H54 (cell line): ENCODE results near the gene MAD1L1.

ENCODE experiments used
- DNase-seq: peaks from one replicate; pipeline ENCODE4 v3.0.0; 2011; ENCODE audit warnings: low spot score, mixed read lengths; ENCODE audit not compliant: insufficient read length
- FAIRE-seq: peaks from 3 replicates; lab custom pipeline; 2011; peaks lifted over from hg19 to GRCh38; lab: Jason Lieb, UNC
- POLR2A ChIP-seq: IDR thresholded peaks from 2 replicates; pipeline ENCODE4 v1.6.1; 2011; ENCODE audit warnings: low read depth, mild to moderate bottlenecking, low read length

MAD1L1 gene

GRCh38 chr7:1923409-1924257, 309.1 kb downstream of the MAD1L1 start:
- no peak for FAIRE-seq
- no peak for DNase-seq
- no peak for TF ChIP-seq POLR2A

- FAIRE-seq (no peak), DNase-seq (no peak)
- no peak for TF ChIP-seq POLR2A
These were observed 309.9 kb downstream of the MAD1L1 start for GRCh38 chr7:1922870-1923236.

- TF ChIP-seq POLR2A: no peak
- FAIRE-seq (no peak), DNase-seq (no peak)
These were observed 310.5 kb downstream of the MAD1L1 start for GRCh38 chr7:1922071-1922869.

GRCh38 chr7:1920881-1921280, 311.9 kb downstream of the MAD1L1 start:
- no peak for DNase-seq
- FAIRE-seq: no peak
- no peak for TF ChIP-seq POLR2A

- TF ChIP-seq POLR2A: no peak
- no peak for DNase-seq
- FAIRE-seq: no peak
These were observed 312.5 kb downstream of the MAD1L1 start for GRCh38 chr7:1920266-1920681.

GRCh38 chr7:1919539-1920265, 313.0 kb downstream of the MAD1L1 start:
- DNase-seq (no peak), FAIRE-seq (no peak)
- no peak for TF ChIP-seq POLR2A

- DNase-seq (no peak), FAIRE-seq (no peak)
- no peak for TF ChIP-seq POLR2A
These were observed 313.7 kb downstream of the MAD1L1 start for GRCh38 chr7:1918881-1919525.

GRCh38 chr7:1918063-1918645, 314.6 kb downstream of the MAD1L1 start:
- DNase-seq: no peak
- no peak for TF ChIP-seq POLR2A
- no peak for FAIRE-seq

- no peak for DNase-seq
- no peak for TF ChIP-seq POLR2A
- FAIRE-seq: no peak
These were observed 315.3 kb downstream of the MAD1L1 start for GRCh38 chr7:1917221-1918062.

GRCh38 chr7:1916601-1916970, 316.2 kb downstream of the MAD1L1 start:
- DNase-seq (no peak), FAIRE-seq (no peak)
- no peak for TF ChIP-seq POLR2A

GRCh38 chr7:1915956-1916600, 316.7 kb downstream of the MAD1L1 start:
- FAIRE-seq (no peak), DNase-seq (no peak)
- TF ChIP-seq POLR2A: no peak

- DNase-seq (no peak), FAIRE-seq (no peak)
- TF ChIP-seq POLR2A: no peak
These were observed 317.4 kb downstream of the MAD1L1 start for GRCh38 chr7:1915326-1915725.
